SK-N-SH (cell line): ENCODE results near the gene SLC6A17.

Experiments
- RXRA ChIP-seq: IDR thresholded peaks from 2 replicates; pipeline ENCODE4 v1.4.0; 2012; ENCODE audit warnings: low read depth, mild to moderate bottlenecking, borderline replicate concordance
- TF ChIP-seq, protein P1 (sequence below): IDR thresholded peaks from 2 replicates; pipeline ENCODE4 v1.4.0; 2012; ENCODE audit warnings: low read depth

DNA sequence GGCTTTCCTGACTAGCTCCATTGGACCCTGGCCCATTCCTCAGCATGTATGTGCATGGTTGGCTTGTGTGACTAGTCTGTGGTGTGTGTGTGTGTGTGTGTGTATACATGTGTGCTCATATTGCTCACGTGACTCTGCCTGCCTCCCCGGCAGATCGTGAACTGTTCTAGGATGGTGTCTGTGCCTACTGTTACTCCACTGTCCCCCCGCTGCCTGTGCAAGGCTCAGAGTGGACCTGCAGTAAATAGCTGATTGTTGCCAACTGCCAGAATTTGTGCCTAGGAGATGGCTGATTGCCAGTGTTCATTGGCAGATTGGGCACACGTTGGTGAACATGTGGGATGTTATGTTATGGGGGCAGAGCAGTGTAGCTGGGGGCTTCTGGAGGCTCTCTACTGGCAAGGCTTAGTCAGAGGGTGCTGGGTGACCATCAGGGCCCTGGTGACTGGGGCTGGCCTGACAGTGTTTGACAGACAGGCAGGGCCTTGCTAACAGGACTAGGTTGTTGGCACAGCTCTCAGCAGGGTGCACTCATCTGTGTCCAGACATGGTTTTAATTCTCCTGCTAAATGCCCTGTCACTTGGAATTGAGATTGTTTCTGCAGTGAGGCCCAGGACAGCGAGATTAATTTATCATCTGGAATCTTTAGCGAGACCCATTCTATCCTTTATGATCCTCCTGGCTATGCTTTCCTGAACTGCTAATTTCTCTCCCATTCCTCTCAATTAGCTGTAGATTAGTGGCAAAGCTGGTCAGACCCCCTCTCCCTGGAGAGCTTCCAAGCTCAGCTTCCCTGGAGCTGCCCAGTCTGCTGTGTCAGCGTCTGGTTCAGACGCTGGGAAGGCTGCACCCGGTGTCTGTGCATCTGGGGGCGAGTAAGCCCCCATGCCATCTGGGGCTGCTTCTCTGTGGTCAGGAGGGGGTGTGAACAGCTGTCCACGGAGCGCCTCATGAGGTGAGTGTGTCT lies 20.8 kb downstream of the SLC6A17 start:
- TF ChIP-seq RXRA = no peak
- TF ChIP-seq, protein P1, sequence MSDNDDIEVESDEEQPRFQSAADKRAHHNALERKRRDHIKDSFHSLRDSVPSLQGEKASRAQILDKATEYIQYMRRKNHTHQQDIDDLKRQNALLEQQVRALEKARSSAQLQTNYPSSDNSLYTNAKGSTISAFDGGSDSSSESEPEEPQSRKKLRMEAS = no peak
